Endothelial cell of umbilical vein (primary cell): Measurements from ENCODE around the gene SYMPK. TPM values are rescaled to one million over a fixed set of nuclear protein-coding genes. Genes with fewer than 3 reads are reported as not detected.

Experiments
- BruUV-seq: library from RNA; stranded (reverse); fragments of 400-500 nt; replicated peaks from 2 replicates; lab custom pipeline; 2021; lab: Mats Ljungman, UMichigan
- CTCF ChIA-PET: fragments of 300-600, 350-600 bp; sonication (Branson Sonifier 250); formaldehyde crosslinking; loops from one replicate; lab custom pipeline; 2021; ENCODE audit warnings: antibody characterized with exemption, inconsistent platforms; lab: Charles Lee
- POLR2A ChIA-PET: fragments of 300-600, 350-600 bp; sonication (Branson Sonifier 250); formaldehyde crosslinking; loops from one replicate; lab custom pipeline; 2021; ENCODE audit warnings: antibody characterized with exemption, inconsistent platforms; lab: Charles Lee
- DNase-seq: peaks from one replicate; pipeline ENCODE4 v3.0.0-alpha.2; 2011; ENCODE audit warnings: low read depth, low spot score
- FAIRE-seq: peaks from 2 replicates; lab custom pipeline; 2011; peaks lifted over from hg19 to GRCh38; lab: Jason Lieb, UNC
- H2AFZ ChIP-seq: 2 replicates; pipeline ENCODE4 v1.6.0; 2012; ENCODE audit warnings: low read depth, low read length, control low read depth, inconsistent platforms
- H3K27ac ChIP-seq: 2 replicates; pipeline ENCODE4 v1.5.1; 2011; ENCODE audit warnings: low read depth, mild to moderate bottlenecking, control low read depth, low read length, moderate library complexity; ENCODE audit not compliant: insufficient read depth
- H3K27me3 ChIP-seq, 2 experiments: 2 replicates each; pipeline versions ENCODE4 v1.6.0 to v1.6.1; 2011; ENCODE audit warnings: low read length in 2 of 2, mixed read lengths in 1 of 2; ENCODE audit not compliant: control insufficient read depth in 2 of 2, insufficient read depth in 2 of 2
- H3K36me3 ChIP-seq, 2 experiments: 2 replicates in 1 of 2; 3 replicates in 1 of 2; pipeline ENCODE4 v1.5.1; 2011; ENCODE audit warnings: low read length in 2 of 2, mild to moderate bottlenecking in 1 of 2, moderate library complexity in 1 of 2; ENCODE audit not compliant: control insufficient read depth in 2 of 2, insufficient read depth in 2 of 2; ENCODE audit errors: extremely low read depth in 1 of 2
- H3K4me1 ChIP-seq: 3 replicates; pipeline ENCODE4 v1.5.1; 2011; ENCODE audit warnings: mild to moderate bottlenecking, low read length; ENCODE audit not compliant: control insufficient read depth, insufficient read depth; ENCODE audit errors: extremely low read depth
- H3K4me2 ChIP-seq: 2 replicates; pipeline ENCODE4 v1.6.1; 2011; ENCODE audit warnings: low read length, control low read depth, mixed read lengths; ENCODE audit not compliant: insufficient read depth
- H3K4me3 ChIP-seq, 3 experiments: fragments of 200-600 bp in 1 of 3; sonication (generic), shearing (Covaris generic) in 1 of 3; replicated peaks in 1 of 3; 2 replicates each; pipeline ENCODE4 v1.5.1; 2011 to 2016; ENCODE audit warnings: control low read depth in 3 of 3, low read length in 3 of 3, mild to moderate bottlenecking in 2 of 3, inconsistent platforms in 1 of 3, low read depth in 1 of 3, moderate library complexity in 1 of 3; ENCODE audit not compliant: insufficient read depth in 1 of 3
- H3K79me2 ChIP-seq: 2 replicates; pipeline ENCODE4 v1.6.0; 2012; ENCODE audit warnings: low read length, inconsistent platforms; ENCODE audit not compliant: control insufficient read depth, insufficient read depth
- H3K9ac ChIP-seq: replicated peaks from 2 replicates; pipeline ENCODE3; 2011; ENCODE audit warnings: low read length, control low read depth; ENCODE audit not compliant: insufficient read depth; ENCODE audit errors: extremely low read depth
- H3K9me1 ChIP-seq: replicated peaks from 3 replicates; pipeline ENCODE4 v1.6.0; 2011; ENCODE audit warnings: mild to moderate bottlenecking, low read length; ENCODE audit not compliant: control insufficient read depth, insufficient read depth; ENCODE audit errors: extremely low read depth
- H3K9me3 ChIP-seq: replicated peaks from 2 replicates; pipeline ENCODE4 v1.5.1; 2012; ENCODE audit warnings: low read length, inconsistent platforms; ENCODE audit not compliant: control insufficient read depth, insufficient read depth
- H4K20me1 ChIP-seq: replicated peaks from 2 replicates; pipeline ENCODE3; 2011; ENCODE audit warnings: mild to moderate bottlenecking, low read length; ENCODE audit not compliant: control insufficient read depth, insufficient read depth; ENCODE audit errors: extremely low read depth
- EZH2 ChIP-seq: IDR thresholded peaks from 2 replicates; pipeline ENCODE4 v1.6.1; 2012; ENCODE audit warnings: borderline replicate concordance, low read depth, mild to moderate bottlenecking, moderate library complexity, low read length, inconsistent platforms; ENCODE audit not compliant: severe bottlenecking
- FOS ChIP-seq: IDR thresholded peaks from 2 replicates; pipeline ENCODE4 v1.6.1; 2011; ENCODE audit warnings: mild to moderate bottlenecking, low read length, moderate library complexity, borderline replicate concordance; ENCODE audit not compliant: insufficient read depth
- GATA2 ChIP-seq: IDR thresholded peaks from 2 replicates; pipeline ENCODE4 v1.7.0; 2011; ENCODE audit warnings: low read depth, mild to moderate bottlenecking, moderate library complexity, mixed read lengths, low read length; ENCODE audit not compliant: insufficient read length, insufficient read depth
- JUN ChIP-seq: IDR thresholded peaks from 2 replicates; pipeline ENCODE4 v1.6.1; 2011; ENCODE audit warnings: borderline replicate concordance, low read depth; ENCODE audit not compliant: insufficient read length, insufficient read depth
- MYC ChIP-seq: IDR thresholded peaks from one replicate; pipeline ENCODE4 v1.6.1; 2011; ENCODE audit warnings: mild to moderate bottlenecking, low read depth, low read length
- POLR2A ChIP-seq: IDR thresholded peaks from 2 replicates; pipeline ENCODE4 v1.6.1; 2012; ENCODE audit warnings: low read depth, mild to moderate bottlenecking, control low read depth, low read length
- POLR2AphosphoS5 ChIP-seq: IDR thresholded peaks from 2 replicates; pipeline ENCODE4 v1.6.1; 2012; ENCODE audit warnings: low read depth, mild to moderate bottlenecking, control low read depth, low read length, moderate library complexity; ENCODE audit not compliant: insufficient read depth
- dilution Hi-C: fragments of 300-500 bp; cut with MboI; formaldehyde crosslinking; loops from one replicate; pipeline ENCODE4 v1.15.0; 2019; ENCODE audit warnings: low sequenced_read_pairs; ENCODE audit not compliant: extremely low pct_ligation_motif_present
- intact Hi-C: fragments of 100-400 bp; cut with micrococcal nuclease; formaldehyde crosslinking; loops from one replicate; pipeline ENCODE4 v1.10.0; 2022
- polyA plus RNA-seq, 4 experiments: library from polyadenylated mRNA; depleted of rRNA in 3 of 4; stranded (reverse) in 3 of 4; unstranded in 1 of 4; fragments of >200 nt; gene quantifications; 2 replicates each; pipeline versions ENCODE4 v1.2.1 to v1.2.3, GENCODE V29; 2011 to 2012; ENCODE audit warnings: missing spikeins in 1 of 4
- total RNA-seq: library from RNA; stranded (reverse); gene quantifications from 2 replicates; pipeline ENCODE4 v1.2.3, GENCODE V29; 2021
- TF ChIP-seq, protein P1 (sequence below), 2 donors: IDR thresholded peaks; 1 replicate in 1 of 2; 2 replicates in 1 of 2; pipeline ENCODE4 v1.5.1; 2011; ENCODE audit warnings: low read length in 2 of 2, mild to moderate bottlenecking in 2 of 2, moderate library complexity in 2 of 2, control low read depth in 1 of 2, inconsistent platforms in 1 of 2, low read depth in 1 of 2; ENCODE audit not compliant: insufficient read depth in 1 of 2; ENCODE audit errors: extremely low read depth in 1 of 2
- TF ChIP-seq, protein P2 (sequence below): IDR thresholded peaks from 2 replicates; pipeline ENCODE4 v1.6.1; 2011; ENCODE audit not compliant: insufficient read depth, insufficient read length

Gene SYMPK
- total and polyA plus RNA-seq, 2 donors (not counting 3 experiments of a cell fraction or from before 2014, with no cell fraction given), result 89.8 to 95.7 TPM

DNA sequence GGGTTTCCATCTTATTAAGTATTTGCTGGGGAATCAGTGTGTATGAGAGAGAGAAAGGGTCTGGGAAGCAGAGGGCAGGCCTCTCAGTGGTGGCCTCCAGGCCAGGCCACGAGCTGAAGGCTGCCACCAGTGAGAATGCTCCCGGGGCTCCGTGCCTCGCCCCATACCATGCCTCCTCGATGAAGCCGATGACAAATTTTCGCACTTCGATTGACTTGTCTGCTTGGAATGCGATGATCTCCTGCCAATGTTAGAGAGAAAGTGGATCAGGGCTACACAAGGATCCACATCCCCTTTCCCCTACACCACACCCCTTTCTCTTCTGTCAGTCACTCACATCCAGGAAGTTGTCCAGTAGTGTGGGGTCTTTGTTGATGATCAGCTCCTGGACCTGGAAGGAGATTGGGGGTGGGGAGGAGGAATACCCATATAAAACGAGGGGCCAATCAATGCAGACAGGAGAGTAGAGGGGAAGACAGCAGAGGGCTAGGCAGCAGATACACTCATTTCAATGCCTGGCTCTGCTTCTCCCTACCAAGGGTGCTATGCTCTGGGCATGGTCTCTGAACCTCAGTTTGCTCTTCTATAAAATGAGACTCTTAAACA lies 10.7 kb downstream of the SYMPK start:
- H2AFZ ChIP-seq, result no peak overlapping the region
- FAIRE-seq (peak; percentile 24), DNase-seq (no peak)
- H3K36me3 ChIP-seq, result peaks cover 39 to 54% of the 10 kb centered on the region in 2 experiments
- H3K27ac ChIP-seq, result no peak overlapping the region
- H4K20me1 ChIP-seq, result no peaks in the 10 kb centered on the region
- H3K79me2 ChIP-seq, result peaks cover 12% of the 10 kb centered on the region
- no peaks in the 10 kb centered on the region for H3K9me1 ChIP-seq
- H3K4me3 ChIP-seq, result no peak overlapping the region
- ChIA-PET POLR2A (no interaction called here), CTCF (no interaction called here)
- no peaks in the 10 kb centered on the region for H3K27me3 ChIP-seq
- intact Hi-C loops (no loop called here), dilution Hi-C loops (no loop called here)
- no TSS peak for BruUV-seq
- no peaks in the 10 kb centered on the region for H3K4me1 ChIP-seq
- TF ChIP-seq, protein P1, sequence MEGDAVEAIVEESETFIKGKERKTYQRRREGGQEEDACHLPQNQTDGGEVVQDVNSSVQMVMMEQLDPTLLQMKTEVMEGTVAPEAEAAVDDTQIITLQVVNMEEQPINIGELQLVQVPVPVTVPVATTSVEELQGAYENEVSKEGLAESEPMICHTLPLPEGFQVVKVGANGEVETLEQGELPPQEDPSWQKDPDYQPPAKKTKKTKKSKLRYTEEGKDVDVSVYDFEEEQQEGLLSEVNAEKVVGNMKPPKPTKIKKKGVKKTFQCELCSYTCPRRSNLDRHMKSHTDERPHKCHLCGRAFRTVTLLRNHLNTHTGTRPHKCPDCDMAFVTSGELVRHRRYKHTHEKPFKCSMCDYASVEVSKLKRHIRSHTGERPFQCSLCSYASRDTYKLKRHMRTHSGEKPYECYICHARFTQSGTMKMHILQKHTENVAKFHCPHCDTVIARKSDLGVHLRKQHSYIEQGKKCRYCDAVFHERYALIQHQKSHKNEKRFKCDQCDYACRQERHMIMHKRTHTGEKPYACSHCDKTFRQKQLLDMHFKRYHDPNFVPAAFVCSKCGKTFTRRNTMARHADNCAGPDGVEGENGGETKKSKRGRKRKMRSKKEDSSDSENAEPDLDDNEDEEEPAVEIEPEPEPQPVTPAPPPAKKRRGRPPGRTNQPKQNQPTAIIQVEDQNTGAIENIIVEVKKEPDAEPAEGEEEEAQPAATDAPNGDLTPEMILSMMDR (IDR thresholded peaks at IDR 0.05; ENCODE audit: extremely low read depth in 1 of 2, insufficient read depth in 1 of 2, low read depth in 1 of 2, low read length in 2 of 2), result no peak
- TF ChIP-seq GATA2, result no peak
- TF ChIP-seq FOS, result no peak
- no peak for TF ChIP-seq POLR2A
- TF ChIP-seq MYC, result no peak
- TF ChIP-seq, protein P2, sequence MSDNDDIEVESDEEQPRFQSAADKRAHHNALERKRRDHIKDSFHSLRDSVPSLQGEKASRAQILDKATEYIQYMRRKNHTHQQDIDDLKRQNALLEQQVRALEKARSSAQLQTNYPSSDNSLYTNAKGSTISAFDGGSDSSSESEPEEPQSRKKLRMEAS, result no peak
- no peak for TF ChIP-seq POLR2AphosphoS5
- TF ChIP-seq JUN, result no peak
- TF ChIP-seq EZH2, result no peak
- no peaks in the 10 kb centered on the region for H3K9me3 ChIP-seq
- no peak overlapping the region for H3K9ac ChIP-seq
- no peak overlapping the region for H3K4me2 ChIP-seq
